GM12878 (cell line): ENCODE results near the gene ENTPD6.

Experiments used
- CEBPB ChIP-seq, 2 experiments: fragments of 150-350 bp in 1 of 2; IDR thresholded peaks; 2 replicates each; pipeline ENCODE4 v1.6.1; 2012 to 2014; ENCODE audit warnings: low read depth in 2 of 2, low read length in 2 of 2, borderline replicate concordance in 1 of 2, inconsistent platforms in 1 of 2
- CTCF ChIP-seq, 3 experiments: IDR thresholded peaks in 2 of 3; conservative IDR thresholded peaks in 1 of 3; 2 replicates each; pipeline ENCODE4 v1.5.1; 2011; ENCODE audit warnings: low read depth in 3 of 3, low read length in 3 of 3, mild to moderate bottlenecking in 3 of 3, control low read depth in 2 of 3, moderate library complexity in 2 of 3, inconsistent platforms in 1 of 3, mixed read lengths in 1 of 3; ENCODE audit not compliant: control insufficient read depth in 2 of 3, insufficient read depth in 1 of 3; ENCODE audit errors: extremely low read depth in 1 of 3
- HDAC6 ChIP-seq: fragments of 200-600 bp; sonication (generic); IDR thresholded peaks from one replicate; pipeline ENCODE4 v1.8.0; 2017; ENCODE audit warnings: antibody characterized with exemption; ENCODE audit not compliant: unreplicated experiment
- NBN ChIP-seq: fragments of 450-650 bp; IDR thresholded peaks from 2 replicates; pipeline ENCODE4 v1.6.1; 2016
- TCF12 ChIP-seq: IDR thresholded peaks from 2 replicates; pipeline ENCODE4 v1.6.1; 2011; ENCODE audit warnings: low read depth, mild to moderate bottlenecking, low read length

- TF ChIP-seq CTCF (IDR thresholded peaks at IDR 0.05 in 2 of 3, conservative IDR thresholded peaks at IDR 0.05 in 1 of 3; ENCODE audit: control insufficient read depth in 2 of 3, extremely low read depth in 1 of 3, insufficient read depth in 1 of 3, low read depth in 3 of 3, low read length in 3 of 3) = no peak
- TF ChIP-seq HDAC6 = no peak
- no peak for TF ChIP-seq CEBPB (IDR thresholded peaks at IDR 0.05; ENCODE audit: borderline replicate concordance in 1 of 2, low read depth in 2 of 2, low read length in 2 of 2)
- TF ChIP-seq TCF12 = no peak
- TF ChIP-seq NBN = no peak
Observed at GRCh38 chr20:25150016-25150415, 45.5 kb upstream of the ENTPD6 start.
